Ovary (tissue), 1 donor: Measurements from ENCODE around the gene CSTF1.

Source experiments
- EP300 ChIP-seq: sonication (generic); formaldehyde crosslinking; IDR thresholded peaks from one replicate; pipeline ENCODE4 v1.6.1; 2017; ENCODE audit warnings: antibody characterized with exemption
- POLR2A ChIP-seq: fragments of 450-650 bp; IDR thresholded peaks from one replicate; pipeline ENCODE4 v1.6.1; 2017; ENCODE audit warnings: antibody characterized with exemption, mild to moderate bottlenecking, moderate library complexity

DNA sequence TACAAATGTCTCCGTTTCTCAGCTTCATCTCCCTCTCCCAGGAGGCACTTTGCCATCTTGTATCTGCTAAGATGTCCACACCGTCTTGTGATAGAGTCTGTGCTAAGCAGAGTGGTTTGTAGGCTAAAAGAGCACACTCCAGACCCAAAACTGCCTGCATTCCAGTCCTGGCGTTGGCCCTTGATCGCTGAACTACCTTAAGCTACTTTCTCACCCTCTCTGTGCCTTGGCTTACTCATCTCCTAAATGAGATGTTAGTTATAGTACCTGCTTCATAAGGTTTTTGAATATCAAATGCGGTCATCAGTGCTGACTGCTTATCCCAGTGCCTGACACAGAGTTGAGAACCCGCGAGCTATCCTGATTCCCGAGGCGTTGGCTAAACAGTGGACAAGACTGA, 33.6 kb downstream of the CSTF1 start:
- TF ChIP-seq POLR2A = no peak
- no peak for TF ChIP-seq EP300
